NCI-H1436 (cell line): ENCODE results near the gene FAM204A.

Experiments
- DNase-seq: peaks from one replicate; lab custom pipeline; 2025; lab: John Stamatoyannopoulos, UW

Gene FAM204A

DNA sequence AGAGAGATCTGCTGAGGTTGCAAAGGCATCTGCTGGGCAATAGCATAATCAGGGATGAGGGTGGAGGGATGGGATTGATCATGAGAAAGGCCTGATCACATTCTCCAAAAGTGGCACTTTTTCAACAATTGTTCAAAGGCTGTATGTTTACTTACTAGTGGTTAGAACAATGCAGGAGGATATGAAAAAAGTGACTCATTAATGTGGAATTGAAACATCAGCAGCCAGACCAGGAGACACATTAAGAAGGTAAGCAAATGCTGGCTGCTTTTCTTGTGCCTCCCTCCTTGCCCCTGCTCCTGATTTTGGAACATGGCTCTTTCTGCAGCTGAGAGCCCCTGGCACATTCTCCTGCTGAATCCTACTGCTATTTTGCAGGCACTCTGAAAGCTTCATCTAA lies 63.5 kb downstream of the FAM204A start:
- no peak for DNase-seq

DNA sequence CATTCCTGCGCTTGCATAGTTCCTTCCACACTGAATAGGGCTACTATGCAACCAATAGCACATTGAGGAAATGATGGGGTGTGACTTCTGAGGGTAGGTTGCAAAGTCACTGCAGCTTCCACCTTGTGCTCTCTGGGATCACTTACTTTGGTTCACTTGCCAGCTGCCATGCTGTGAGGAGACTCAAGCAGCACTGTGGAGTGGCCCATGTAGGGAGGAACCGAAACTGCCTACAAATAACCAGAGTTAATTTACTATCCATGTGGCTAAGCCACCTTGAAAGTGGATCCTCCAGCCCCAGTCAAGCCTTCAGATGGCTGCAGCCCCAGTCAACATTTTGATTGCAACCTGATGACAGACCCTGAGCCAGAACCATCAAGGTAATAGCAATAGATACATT lies 64.3 kb downstream of the FAM204A start:
- DNase-seq, result no peak

DNA sequence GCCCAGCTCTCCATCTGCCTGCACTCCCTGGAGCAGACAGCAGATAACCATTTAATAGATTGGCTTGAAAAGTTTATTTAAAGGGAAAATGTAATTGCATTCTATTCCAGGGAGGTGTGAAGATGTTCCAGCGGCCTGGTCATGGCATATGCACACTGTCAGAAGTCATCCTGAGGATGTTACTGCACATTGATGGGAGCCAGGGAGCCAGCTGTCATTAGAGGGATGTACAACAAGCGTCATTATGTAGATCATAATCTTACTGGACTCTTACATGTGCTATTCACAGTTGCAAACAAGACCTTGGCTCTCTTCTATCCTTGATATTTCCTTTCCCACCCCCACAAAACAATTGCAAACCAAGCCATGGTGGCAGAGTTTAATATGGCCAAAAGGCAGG lies 65.4 kb downstream of the FAM204A start:
- no peak for DNase-seq

DNA sequence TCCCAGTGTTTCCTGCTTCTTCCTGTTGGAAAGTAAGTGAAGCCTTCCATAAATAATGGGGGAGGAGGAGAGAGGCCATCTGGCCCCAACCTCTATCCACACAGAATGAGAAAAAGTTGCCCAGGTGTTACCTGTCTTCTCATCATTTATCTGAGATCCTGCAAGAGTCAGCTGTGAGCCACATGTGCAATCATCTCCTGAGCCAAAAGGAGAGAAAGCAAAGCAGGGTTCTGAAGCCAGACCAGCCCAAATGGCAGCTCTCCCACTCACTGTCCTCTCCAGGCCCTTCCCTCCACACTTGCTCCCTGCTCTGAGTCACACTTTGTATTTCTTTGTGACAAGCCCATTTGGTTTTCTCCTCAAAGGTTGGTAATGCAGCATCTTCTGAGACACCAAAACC lies 65.9 kb downstream of the FAM204A start:
- DNase-seq, result no peak

DNA sequence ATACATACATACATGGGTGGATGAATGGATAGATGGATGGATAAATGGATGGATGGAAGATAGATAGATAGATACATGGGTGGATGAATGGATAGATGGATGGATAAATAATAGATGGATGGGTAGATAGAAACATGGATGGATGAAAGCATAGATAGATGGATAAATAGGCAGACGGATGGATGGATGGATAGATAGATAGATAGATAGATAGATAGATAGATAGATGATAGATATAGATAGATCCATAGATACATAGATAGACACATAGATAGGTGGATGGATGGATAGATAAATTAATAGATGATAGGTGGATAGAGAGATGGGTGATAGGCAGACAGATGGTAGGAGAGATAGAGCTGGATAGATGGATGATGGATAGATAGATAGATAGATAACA lies 68.5 kb downstream of the FAM204A start:
- no peak for DNase-seq

DNA sequence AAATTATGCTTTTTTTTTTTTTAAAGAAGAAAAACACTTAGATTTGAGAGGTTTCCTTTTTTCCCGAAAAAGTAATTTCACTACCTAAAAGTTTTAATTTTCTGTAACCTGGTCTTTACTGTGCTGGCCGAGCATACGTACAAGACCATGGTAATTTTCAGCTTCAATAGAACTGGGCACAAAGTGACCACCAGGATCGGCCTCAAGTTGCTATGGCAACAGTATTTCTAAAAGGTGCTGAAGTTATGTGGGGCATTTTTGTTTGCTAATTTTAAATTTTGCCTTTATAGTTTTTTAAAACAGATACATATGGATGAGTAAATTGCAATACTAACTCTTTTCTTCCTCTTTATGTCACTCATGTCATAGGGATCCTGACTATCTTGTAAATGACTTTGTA lies 69.4 kb downstream of the FAM204A start:
- DNase-seq, result no peak

DNA sequence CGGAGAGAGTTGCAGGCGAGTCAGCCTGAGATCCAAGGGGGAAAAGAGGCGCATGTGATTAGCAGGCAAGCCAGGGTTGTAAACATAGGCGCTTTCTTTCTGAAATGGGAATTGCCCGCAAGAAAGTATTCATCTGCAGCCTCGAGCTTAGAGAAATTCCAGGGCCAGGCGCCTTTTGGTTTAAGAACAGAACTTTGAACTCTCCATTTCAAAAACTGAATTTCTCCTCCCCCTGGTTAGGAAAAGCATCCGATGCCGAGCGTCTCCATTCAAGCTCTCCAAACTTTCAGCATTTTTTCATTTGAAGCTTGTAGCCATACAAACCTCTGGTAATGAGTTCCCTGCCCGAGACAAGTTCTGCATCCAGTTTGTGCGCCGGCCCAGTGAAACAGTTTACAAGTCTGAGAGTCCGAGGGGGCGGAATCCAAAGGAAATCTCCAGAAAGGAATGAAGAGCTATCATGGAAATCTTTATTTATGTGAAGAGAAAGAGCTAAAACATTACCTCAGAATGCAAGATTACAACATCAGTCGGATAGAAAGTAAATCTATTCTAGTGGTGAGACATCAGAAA lies 69.9 kb downstream of the FAM204A start:
- DNase-seq, result no peak

DNA sequence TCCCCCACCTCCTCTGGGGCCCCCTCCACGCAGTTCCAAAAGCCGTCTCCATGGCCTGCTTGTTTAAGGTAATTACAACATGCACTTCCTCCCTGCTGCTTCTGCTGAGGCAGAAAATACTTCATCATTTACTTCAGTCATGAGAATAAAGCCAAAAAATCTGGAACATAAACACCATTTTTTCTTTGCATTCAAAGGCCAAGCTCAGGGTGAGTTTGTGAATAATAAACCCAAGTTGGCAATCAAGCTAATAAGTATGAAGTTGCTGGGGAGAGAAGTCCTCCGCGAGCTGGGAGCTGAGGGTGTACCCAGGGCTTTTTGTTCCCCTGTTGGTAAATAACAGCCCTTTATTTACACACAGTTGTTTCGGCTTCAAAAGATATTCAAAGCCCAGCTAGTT lies 70.5 kb downstream of the FAM204A start:
- DNase-seq, result no peak

DNA sequence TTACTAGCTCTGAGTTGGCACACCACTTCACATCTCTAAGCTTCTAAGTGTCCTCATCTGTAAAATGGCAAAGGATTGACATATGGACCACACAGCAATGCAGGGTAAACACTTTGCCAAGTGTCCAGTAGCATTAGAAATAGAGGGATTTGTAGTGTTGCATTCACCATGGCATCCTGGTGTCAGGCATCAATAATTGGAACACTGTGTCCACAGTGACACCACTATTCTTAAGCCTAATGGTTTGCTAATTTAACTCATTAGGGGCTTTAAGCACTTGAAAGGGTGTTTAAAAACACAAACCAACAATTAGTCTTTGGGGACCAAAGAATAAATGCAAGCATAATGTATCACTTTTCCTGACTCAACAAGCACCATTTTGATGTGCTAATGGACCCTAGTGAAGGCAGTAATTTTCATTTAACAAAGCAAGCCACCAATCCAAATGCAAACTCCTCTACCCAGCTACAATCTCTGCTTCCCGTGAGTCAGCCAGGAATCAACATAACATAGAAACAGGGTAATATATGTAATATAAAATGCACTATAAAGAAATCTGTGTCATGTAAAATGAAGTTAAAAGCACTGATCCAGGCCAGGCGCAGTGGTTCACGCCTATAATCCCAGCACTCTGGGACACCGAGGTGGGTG lies 75.9 kb downstream of the FAM204A start:
- DNase-seq, result peak; percentile 45

DNA sequence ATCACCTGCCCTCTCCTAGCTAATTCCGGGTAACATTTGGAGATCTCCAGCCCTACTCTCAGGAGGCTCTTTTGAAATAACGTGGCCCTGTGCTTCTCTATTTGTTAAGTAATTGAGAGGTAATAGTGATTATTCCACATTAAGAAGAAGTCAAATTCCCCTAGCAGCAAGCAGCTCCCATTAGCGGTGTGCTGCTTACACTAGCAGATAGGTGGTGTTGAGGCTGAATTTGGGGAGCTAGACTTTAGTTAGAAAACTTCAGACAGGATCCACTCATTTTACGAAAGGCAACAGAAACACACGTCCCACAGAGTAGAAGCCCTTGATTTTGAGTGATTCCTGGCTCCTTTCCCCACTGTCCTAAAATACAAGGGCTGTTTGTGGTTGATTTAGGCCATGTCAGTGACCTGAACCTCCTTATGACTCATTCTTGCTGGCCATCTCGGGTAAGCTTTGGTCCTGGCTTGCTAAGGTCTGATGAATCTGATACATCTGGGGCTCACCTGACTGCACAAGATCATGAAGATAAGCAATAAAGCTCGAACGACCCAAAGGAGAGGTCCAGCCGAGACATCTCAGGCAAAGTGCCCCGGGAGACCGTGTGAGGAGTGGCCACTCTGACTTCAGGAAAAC lies 77.2 kb downstream of the FAM204A start:
- DNase-seq, result peak; percentile 63

DNA sequence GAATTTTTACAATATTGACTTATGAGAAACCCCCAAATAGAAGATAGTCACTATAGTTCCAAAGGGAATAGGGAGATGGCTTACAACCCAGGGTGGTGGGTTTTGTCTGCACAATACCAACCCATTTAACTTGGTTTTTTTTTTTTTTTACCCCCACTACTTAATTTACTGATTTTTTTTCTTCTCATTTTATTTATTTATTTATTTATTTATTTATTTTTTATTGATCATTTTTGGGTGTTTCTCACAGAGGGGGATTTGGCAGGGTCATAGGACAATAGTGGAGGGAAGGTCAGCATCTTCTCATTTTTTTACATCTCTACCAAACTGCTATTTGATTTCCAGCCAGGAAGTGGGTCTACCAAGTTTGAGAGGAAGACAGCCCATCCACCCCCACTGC lies 77.9 kb downstream of the FAM204A start:
- no peak for DNase-seq

DNA sequence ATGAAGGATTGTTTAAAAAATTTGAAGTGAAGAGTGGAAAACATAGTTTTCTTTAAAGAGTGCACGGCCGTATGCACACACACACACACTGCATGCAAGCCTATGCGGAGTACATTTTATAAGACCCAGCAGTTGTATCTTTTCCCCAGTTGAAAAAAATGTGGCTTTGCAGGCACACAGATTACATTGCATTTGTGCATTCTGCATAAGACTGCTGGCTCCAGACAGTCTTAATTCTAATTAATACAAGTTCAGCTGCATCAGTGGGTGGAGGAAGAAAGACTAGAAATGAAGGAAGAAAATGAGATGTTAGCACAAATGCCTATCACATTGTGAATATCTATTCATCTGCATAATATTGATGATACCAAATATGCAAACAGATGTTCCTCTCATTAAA lies 79.6 kb downstream of the FAM204A start:
- no peak for DNase-seq

DNA sequence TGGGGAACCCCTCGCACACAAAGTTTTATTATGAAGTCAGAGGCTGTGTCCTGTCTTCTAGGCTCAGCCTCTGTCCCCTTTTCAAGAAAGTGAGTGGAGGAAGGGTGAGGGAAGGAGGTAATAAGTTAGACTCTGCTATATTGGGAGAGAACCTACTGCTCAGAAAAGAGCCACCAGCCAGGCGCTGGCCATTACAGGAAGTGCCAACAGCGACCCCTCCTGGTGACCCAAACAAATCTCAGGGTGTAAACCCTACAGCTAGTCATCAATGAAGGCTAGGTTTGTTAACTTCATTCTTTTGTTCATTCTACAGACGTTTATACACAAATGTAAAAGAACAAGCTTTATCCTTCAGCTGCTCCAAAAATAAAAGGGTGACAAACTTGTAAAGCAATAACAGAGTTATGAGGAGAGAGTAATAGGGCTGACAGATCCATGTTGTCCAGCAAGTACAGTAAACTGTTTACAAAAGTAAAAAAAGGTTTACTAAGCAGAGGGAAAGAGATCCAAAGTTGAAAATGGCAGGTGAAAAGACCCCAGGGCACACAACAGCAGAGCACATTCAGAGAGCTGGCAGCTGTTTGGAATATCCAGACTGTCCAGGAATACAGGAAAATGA lies 82.7 kb downstream of the FAM204A start:
- DNase-seq, result peak; percentile 47

DNA sequence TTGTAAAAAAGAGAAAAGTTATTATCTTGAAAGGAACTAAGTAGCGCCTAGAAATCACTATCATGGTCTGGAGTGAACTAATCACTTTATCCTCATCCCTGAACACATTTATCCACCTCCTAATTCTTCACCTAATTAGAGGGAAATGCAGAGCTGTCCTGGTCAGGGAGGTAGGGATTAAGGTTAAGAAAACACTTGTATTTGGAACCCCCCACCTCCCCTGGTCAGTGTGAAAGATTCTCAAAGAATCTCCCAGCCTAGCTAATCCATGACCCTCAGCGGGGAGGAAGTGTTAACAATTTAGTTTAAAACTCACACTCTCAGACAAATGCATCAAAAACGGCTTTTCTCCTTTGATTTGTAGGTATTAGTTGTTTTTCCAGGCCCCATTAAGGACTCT lies 83.8 kb downstream of the FAM204A start:
- DNase-seq, result no peak

DNA sequence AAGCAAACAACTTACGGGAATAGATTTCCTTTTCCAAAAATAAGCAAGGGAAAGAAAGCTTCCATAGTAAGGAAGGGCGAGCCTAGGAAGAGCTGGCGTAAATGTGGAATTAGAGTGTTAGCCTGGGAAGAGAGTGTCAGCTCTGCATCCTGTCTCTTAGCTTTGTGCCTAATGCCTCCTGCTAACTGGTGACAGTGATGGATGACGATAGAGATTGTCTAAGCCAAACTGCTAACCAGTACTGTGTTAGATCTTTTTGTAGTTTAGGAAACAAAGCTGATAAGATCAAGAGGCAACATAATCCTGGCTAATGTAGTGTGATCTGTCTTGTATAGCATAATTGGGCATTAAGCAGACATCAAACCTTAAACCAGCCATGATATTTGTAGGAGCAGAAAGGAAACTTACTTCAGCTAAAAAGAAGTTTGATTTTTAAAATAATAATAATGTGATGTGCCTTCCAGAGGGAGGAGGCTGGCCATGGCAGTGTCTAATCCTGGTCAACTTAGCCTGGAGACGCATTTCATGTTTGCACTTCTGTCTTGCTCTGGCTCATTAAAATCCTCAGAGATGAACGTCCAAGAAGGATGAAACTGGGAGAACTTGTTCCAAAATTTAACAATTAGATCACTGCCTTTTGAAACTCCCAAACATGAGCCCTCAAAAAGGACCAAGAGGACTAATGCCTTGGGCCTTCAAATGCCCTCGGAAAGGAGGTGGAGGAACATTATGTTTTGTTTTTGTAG lies 85.1 kb downstream of the FAM204A start:
- peak; percentile 20 for DNase-seq

DNA sequence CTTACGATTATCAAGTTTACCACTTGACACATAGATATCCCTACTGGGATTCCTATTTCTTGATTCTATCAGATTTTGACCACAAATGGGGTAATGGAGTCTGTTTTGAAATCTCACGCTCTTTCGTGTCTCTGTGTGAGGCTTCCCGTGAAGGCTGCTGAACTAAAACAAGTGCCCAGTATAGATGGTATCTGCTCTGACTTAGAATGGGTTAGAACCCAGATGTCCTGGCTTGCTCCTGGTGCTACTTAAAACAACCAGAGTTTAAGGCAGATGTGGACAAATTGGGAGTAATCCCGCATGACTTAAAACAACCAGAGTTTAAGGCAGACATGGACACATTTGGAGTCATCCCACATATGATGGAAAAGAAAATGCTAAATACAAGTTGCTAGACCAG lies 85.9 kb downstream of the FAM204A start:
- DNase-seq, result no peak

DNA sequence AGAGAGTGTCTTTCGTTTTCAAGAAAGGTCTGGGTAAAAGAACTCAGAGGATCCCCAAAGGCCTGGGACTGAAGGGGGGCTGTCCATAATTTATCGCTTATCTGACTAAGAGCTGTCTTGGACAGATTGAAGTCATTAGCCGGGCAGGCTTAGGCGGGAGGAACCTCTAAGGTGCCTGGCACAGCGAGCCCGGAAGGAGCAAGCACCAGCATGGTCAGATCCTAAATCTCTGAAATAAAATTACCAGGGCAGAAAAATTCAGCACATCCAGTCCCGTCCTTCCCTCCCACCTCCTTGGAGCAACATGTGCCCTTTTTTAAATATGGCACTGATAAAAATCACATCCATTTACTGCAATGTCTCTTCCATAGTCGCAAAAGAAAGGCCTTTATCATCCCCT lies 86.8 kb downstream of the FAM204A start:
- DNase-seq, result no peak

DNA sequence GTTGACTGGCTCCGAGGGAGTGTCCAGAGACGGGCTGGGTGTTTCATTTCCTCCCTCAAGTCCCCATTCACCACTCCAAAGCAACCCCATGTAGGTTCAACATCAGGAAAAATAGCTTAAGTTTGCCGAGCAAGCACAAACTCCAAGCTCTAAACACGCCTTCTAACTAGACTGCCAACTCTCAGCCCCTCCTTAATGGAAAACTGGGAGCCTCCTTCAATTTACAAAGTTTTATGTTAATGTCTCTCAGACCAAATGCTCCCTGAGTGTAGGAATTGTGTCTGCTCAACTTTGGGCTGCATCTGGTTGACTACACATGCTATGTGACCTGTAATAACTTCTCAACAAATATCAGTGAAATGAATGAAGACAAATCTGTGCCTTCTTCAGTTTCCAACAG lies 87.5 kb downstream of the FAM204A start:
- no peak for DNase-seq

DNA sequence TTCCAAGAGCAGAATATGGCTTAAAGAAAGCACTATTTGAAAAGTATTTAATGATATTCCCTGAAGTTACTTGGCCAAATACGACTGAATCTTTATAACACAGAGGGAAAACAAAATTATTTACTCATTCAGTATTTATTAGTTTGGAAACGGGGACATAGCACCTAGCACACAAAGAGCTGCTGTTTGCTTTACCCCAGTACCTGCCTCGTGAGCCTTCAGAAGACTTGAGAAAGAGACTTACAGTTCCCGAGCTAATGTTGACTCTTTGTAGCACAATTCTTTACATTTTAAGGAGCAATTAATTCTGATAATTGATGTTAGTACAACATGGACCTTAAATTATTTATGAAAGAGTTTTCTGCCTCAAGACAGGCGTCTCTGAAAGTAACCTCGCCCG lies 88.7 kb downstream of the FAM204A start:
- no peak for DNase-seq

DNA sequence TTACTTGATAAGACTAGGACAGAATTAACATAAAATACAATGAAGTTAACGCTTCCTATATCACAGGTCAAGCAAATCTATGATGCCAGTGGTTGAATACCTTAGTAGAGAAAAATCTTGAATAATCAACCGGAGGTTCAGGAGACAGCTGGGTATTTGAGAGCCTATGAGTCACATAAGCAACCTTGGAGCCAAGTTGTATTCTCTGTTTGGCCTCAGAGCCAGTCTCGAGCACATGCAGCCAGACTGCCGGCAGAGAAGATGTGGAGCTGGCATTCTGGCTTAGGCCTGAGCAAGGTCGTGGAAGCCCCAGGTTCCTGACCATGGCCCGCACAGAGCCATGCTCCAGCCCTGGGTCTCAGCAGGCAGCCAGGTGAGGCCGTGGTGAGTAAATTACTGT lies 90.3 kb downstream of the FAM204A start:
- DNase-seq, result no peak

DNA sequence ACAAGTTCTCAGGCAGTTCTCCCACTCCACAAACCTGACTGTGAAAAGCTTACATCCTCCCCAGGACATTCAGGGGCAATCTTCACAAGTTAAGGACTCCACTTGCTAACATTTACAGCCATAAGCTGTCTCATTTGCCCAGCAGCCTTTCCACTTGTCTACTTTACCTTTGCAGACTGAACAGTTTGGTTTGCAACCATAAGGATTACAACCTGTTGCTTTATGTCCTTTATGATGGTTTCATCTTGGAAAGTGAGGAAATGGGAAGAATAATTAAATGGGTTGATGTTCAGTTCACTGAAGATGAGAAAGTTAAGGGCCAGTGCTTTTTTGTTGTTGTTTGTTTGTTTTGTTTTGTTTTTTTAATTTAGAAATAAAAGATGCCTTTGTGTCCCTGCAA lies 92.4 kb downstream of the FAM204A start:
- no peak for DNase-seq
